IPS-18c (cell line): ENCODE measurements around the gene NSL1.

Experiments
- H3K4me3 ChIP-seq: 2 replicates; pipeline ENCODE4 v1.7.0; 2013; ENCODE audit warnings: low read depth, mild to moderate bottlenecking, low read length, moderate library complexity; ENCODE audit not compliant: insufficient read depth
- H3K9me3 ChIP-seq: one replicate; pipeline ENCODE4 v1.6.1; 2013; ENCODE audit warnings: mild to moderate bottlenecking, low read length, moderate library complexity; ENCODE audit not compliant: control insufficient read depth, insufficient read depth

NSL1 gene

GRCh38 chr1:212684521-212685090, 107.0 kb downstream of the NSL1 start:
- Histone ChIP-seq H3K9me3 (no peaks in the 10 kb centered on the region), H3K4me3 (no peak overlapping the region)

- H3K4me3 ChIP-seq = no peak overlapping the region
- H3K9me3 ChIP-seq = no peaks in the 10 kb centered on the region
These were observed 107.5 kb downstream of the NSL1 start for GRCh38 chr1:212684076-212684475.

GRCh38 chr1:212683357-212683722, 108.2 kb downstream of the NSL1 start:
- H3K9me3 ChIP-seq = no peaks in the 10 kb centered on the region
- no peak overlapping the region for H3K4me3 ChIP-seq

GRCh38 chr1:212680680-212681389, 110.7 kb downstream of the NSL1 start:
- Histone ChIP-seq H3K9me3 (no peaks in the 10 kb centered on the region), H3K4me3 (no peak overlapping the region)

GRCh38 chr1:212678456-212679410, 112.8 kb downstream of the NSL1 start:
- Histone ChIP-seq H3K4me3 (no peak overlapping the region), H3K9me3 (no peaks in the 10 kb centered on the region)

GRCh38 chr1:212677573-212677972, 114.0 kb downstream of the NSL1 start:
- no peak overlapping the region for H3K4me3 ChIP-seq
- H3K9me3 ChIP-seq = no peaks in the 10 kb centered on the region

GRCh38 chr1:212677136-212677535, 114.4 kb downstream of the NSL1 start:
- Histone ChIP-seq H3K9me3 (no peaks in the 10 kb centered on the region), H3K4me3 (no peak overlapping the region)
